ENCODE results near the gene NEK8.

GRCh38 chr17:28773736-28774135 lies 45.1 kb downstream of the NEK8 start:
- TF ChIP-seq, protein P1, sequence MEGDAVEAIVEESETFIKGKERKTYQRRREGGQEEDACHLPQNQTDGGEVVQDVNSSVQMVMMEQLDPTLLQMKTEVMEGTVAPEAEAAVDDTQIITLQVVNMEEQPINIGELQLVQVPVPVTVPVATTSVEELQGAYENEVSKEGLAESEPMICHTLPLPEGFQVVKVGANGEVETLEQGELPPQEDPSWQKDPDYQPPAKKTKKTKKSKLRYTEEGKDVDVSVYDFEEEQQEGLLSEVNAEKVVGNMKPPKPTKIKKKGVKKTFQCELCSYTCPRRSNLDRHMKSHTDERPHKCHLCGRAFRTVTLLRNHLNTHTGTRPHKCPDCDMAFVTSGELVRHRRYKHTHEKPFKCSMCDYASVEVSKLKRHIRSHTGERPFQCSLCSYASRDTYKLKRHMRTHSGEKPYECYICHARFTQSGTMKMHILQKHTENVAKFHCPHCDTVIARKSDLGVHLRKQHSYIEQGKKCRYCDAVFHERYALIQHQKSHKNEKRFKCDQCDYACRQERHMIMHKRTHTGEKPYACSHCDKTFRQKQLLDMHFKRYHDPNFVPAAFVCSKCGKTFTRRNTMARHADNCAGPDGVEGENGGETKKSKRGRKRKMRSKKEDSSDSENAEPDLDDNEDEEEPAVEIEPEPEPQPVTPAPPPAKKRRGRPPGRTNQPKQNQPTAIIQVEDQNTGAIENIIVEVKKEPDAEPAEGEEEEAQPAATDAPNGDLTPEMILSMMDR (IDR thresholded peaks at IDR 0.05) = no peak
- TF ChIP-seq POLR2A (IDR thresholded peaks at IDR 0.05) (no peak), POLR2AphosphoS5 (IDR thresholded peaks at IDR 0.05) (no peak)

Measured in prostate gland (tissue), 2 donors.